H9 (cell line): Measurements from ENCODE around the gene PIAS1. TPM values are rescaled to one million over a fixed set of nuclear protein-coding genes. Genes with fewer than 3 reads are reported as not detected.

Source experiments
- DNase-seq: peaks from one replicate; pipeline ENCODE4 v3.0.0-alpha.2; 2017
- H2AFZ ChIP-seq: one replicate; pipeline ENCODE4 v1.6.1; 2013; ENCODE audit warnings: mild to moderate bottlenecking, low read length, control low read depth, moderate library complexity
- H2AK5ac ChIP-seq: 2 replicates; pipeline ENCODE4 v1.6.1; 2013; ENCODE audit warnings: low read length, control low read depth, mixed read lengths; ENCODE audit not compliant: insufficient read length
- H2BK120ac ChIP-seq: one replicate; pipeline ENCODE4 v1.6.1; 2013; ENCODE audit warnings: low read depth, mild to moderate bottlenecking, low read length, control low read depth, inconsistent platforms; ENCODE audit not compliant: poor library complexity, severe bottlenecking
- H2BK12ac ChIP-seq: 2 replicates; pipeline ENCODE4 v1.6.1; 2013; ENCODE audit warnings: low read length, control low read depth, mixed read lengths, low read depth; ENCODE audit not compliant: insufficient read length
- H2BK15ac ChIP-seq: 2 replicates; pipeline ENCODE4 v1.6.1; 2013; ENCODE audit warnings: low read depth, low read length, control low read depth
- H2BK20ac ChIP-seq: one replicate; pipeline ENCODE4 v1.6.1; 2013; ENCODE audit warnings: low read depth, mild to moderate bottlenecking, low read length, control low read depth, inconsistent platforms; ENCODE audit not compliant: poor library complexity, severe bottlenecking
- H2BK5ac ChIP-seq: 2 replicates; pipeline ENCODE4 v1.6.1; 2013; ENCODE audit warnings: low read length, control low read depth, mixed read lengths; ENCODE audit not compliant: insufficient read length
- H3K14ac ChIP-seq: 2 replicates; pipeline ENCODE4 v1.6.1; 2013; ENCODE audit warnings: low read length, control low read depth; ENCODE audit not compliant: insufficient read depth
- H3K18ac ChIP-seq: 2 replicates; pipeline ENCODE4 v1.6.1; 2013; ENCODE audit warnings: low read depth, mild to moderate bottlenecking, mixed read lengths, low read length, control low read depth; ENCODE audit not compliant: insufficient read length
- H3K23ac ChIP-seq: 2 replicates; pipeline ENCODE4 v1.6.1; 2013; ENCODE audit warnings: low read length, control low read depth, mixed read lengths, low read depth; ENCODE audit not compliant: insufficient read length
- H3K23me2 ChIP-seq: 2 replicates; pipeline ENCODE4 v1.6.1; 2013; ENCODE audit warnings: low read depth, mild to moderate bottlenecking, mixed read lengths, low read length, control low read depth; ENCODE audit not compliant: insufficient read length, poor library complexity, severe bottlenecking
- H3K27ac ChIP-seq: 2 replicates; pipeline ENCODE4 v1.5.1; 2013; ENCODE audit warnings: low read length, control low read depth, mixed read lengths, low read depth; ENCODE audit not compliant: insufficient read length
- H3K27me3 ChIP-seq: 2 replicates; pipeline ENCODE4 v1.6.1; 2013; ENCODE audit warnings: low read length, control low read depth, inconsistent platforms; ENCODE audit not compliant: insufficient read depth
- H3K4ac ChIP-seq: 2 replicates; pipeline ENCODE4 v1.6.1; 2013; ENCODE audit warnings: low read depth, mild to moderate bottlenecking, control low read depth, inconsistent platforms, low read length, moderate library complexity
- H3K4me1 ChIP-seq: 2 replicates; pipeline ENCODE4 v1.6.1; 2013; ENCODE audit warnings: low read length, control low read depth, inconsistent platforms; ENCODE audit not compliant: insufficient read depth
- H3K4me2 ChIP-seq: 2 replicates; pipeline ENCODE4 v1.6.1; 2013; ENCODE audit warnings: low read length, control low read depth, mixed read lengths; ENCODE audit not compliant: insufficient read length, insufficient read depth
- H3K56ac ChIP-seq: 2 replicates; pipeline ENCODE4 v1.6.1; 2013; ENCODE audit warnings: low read depth, mild to moderate bottlenecking, mixed read lengths, low read length, control low read depth; ENCODE audit not compliant: insufficient read length
- H3K79me1 ChIP-seq: 2 replicates; pipeline ENCODE4 v1.6.1; 2013; ENCODE audit warnings: low read depth, mild to moderate bottlenecking, moderate library complexity, low read length, control low read depth, inconsistent platforms; ENCODE audit not compliant: insufficient read depth, poor library complexity, severe bottlenecking
- H3K79me2 ChIP-seq: 2 replicates; pipeline ENCODE4 v1.6.1; 2013; ENCODE audit warnings: low read length, control low read depth, inconsistent platforms; ENCODE audit not compliant: insufficient read depth
- H3K9ac ChIP-seq: 2 replicates; pipeline ENCODE4 v1.6.1; 2013; ENCODE audit warnings: low read length, control low read depth, mixed read lengths; ENCODE audit not compliant: insufficient read length; ENCODE audit errors: extremely low read depth
- H3K9me3 ChIP-seq: one replicate; pipeline ENCODE4 v1.6.1; 2013; ENCODE audit warnings: low read depth, low read length, inconsistent platforms; ENCODE audit not compliant: control insufficient read depth
- H3T11ph ChIP-seq: one replicate; pipeline ENCODE4 v1.6.1; 2013; ENCODE audit warnings: mild to moderate bottlenecking, low read length, control low read depth, inconsistent platforms
- H4K20me1 ChIP-seq: one replicate; pipeline ENCODE4 v1.6.1; 2013; ENCODE audit not compliant: control insufficient read depth, insufficient read length, insufficient read depth
- H4K5ac ChIP-seq: 2 replicates; pipeline ENCODE4 v1.6.1; 2013; ENCODE audit warnings: low read depth, mild to moderate bottlenecking, mixed read lengths, low read length, control low read depth; ENCODE audit not compliant: insufficient read length
- H4K8ac ChIP-seq: replicated peaks from 2 replicates; pipeline ENCODE4 v1.6.1; 2013; ENCODE audit warnings: low read length, control low read depth, mixed read lengths, low read depth; ENCODE audit not compliant: insufficient read length
- H4K91ac ChIP-seq: 2 replicates; pipeline ENCODE4 v1.6.1; 2013; ENCODE audit warnings: low read depth, mild to moderate bottlenecking, moderate library complexity, mixed read lengths, low read length, control low read depth; ENCODE audit not compliant: insufficient read length
- H3K27ac Mint-ChIP-seq, 3 experiments: 2 replicates in 2 of 3; 3 replicates in 1 of 3; pipeline ENCODE4 v1.8.0; 2020 to 2021; ENCODE audit warnings: mixed read lengths in 3 of 3, mild to moderate bottlenecking in 1 of 3, moderate library complexity in 1 of 3
- H3K27me3 Mint-ChIP-seq: 2 replicates; pipeline ENCODE4 v1.8.0; 2021; ENCODE audit warnings: low read depth, mild to moderate bottlenecking, moderate library complexity, mixed read lengths
- H3K36me3 Mint-ChIP-seq, 3 experiments: 2 replicates in 2 of 3; 3 replicates in 1 of 3; pipeline ENCODE4 v1.8.0; 2020 to 2021; ENCODE audit warnings: low read depth in 3 of 3, mixed read lengths in 3 of 3; ENCODE audit not compliant: insufficient read depth in 1 of 3
- H3K4me1 Mint-ChIP-seq, 2 experiments: 2 replicates each; pipeline ENCODE4 v1.8.0; 2020; ENCODE audit warnings: mixed read lengths in 2 of 2
- H3K4me3 Mint-ChIP-seq, 2 experiments: 2 replicates in 1 of 2; 3 replicates in 1 of 2; pipeline ENCODE4 v1.8.0; 2020 to 2021; ENCODE audit warnings: mild to moderate bottlenecking in 2 of 2, mixed read lengths in 2 of 2, moderate library complexity in 1 of 2
- H3K9me3 Mint-ChIP-seq, 2 experiments: 2 replicates in 1 of 2; 3 replicates in 1 of 2; pipeline ENCODE4 v1.8.0; 2020; ENCODE audit warnings: mild to moderate bottlenecking in 2 of 2, mixed read lengths in 2 of 2, moderate library complexity in 1 of 2
- WGBS: extraction: QIAGEN DNeasy Blood & Tissue Kit; methylation state at CpG from one replicate; pipeline ENCODE4 v1.1.7; 2013; ENCODE audit warnings: missing lambda C conversion rate, low lambda C conversion rate, mixed read lengths; ENCODE audit not compliant: insufficient read length; ENCODE audit errors: extremely low coverage; 5-methylcytosine and 5-hydroxymethylcytosine counted together
- total RNA-seq: library from RNA; stranded (reverse); gene quantifications from 2 replicates; pipeline ENCODE4 v1.2.1, GENCODE V29; 2021
- TF ChIP-seq, protein P1 (sequence below): fragments of 200-600 bp; sonication (generic); conservative IDR thresholded peaks from 3 replicates; pipeline ENCODE4 v1.8.0; 2021; ENCODE audit warnings: antibody characterized with exemption, mild to moderate bottlenecking

PIAS1 gene
- total RNA-seq, 1 experiment from 2014 or later: 31.1 TPM

DNA sequence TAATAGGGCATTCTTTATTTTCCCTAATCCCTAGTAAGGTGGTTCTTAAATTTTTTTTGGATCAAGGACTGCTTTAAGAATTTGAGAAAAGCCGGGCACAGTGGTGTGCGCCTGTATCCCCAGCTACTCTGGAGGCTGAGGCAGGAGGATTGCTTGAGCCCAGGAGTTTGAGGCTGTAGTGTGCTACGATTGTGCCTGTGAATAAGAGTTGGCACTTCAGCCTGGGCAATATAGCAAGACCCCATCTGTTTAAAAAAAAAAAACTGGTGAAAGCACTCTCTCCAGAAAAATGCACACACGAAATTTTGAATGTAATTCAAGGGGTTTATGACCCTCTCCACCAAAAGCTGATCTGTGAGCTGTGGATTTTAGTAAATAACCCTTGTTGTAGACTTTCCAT is 119.0 kb downstream of the PIAS1 start:
- Histone ChIP-seq H2BK20ac (no peak overlapping the region), H3K56ac (no peak overlapping the region), H2BK5ac (no peak overlapping the region), H3K4me2 (no peak overlapping the region), H2AFZ (no peak overlapping the region), H3K18ac (no peak overlapping the region), H3K27me3 (no peaks in the 10 kb centered on the region), H3K9me3 (no peaks in the 10 kb centered on the region), H2BK12ac (no peak overlapping the region), H3K4ac (no peak overlapping the region), H3K9ac (no peak overlapping the region), H4K91ac (no peak overlapping the region), H3K27ac (no peak overlapping the region), H4K8ac (no peak overlapping the region), H3T11ph (no peak overlapping the region), H3K14ac (no peak overlapping the region), H3K4me1 (no peaks in the 10 kb centered on the region), H3K79me1 (no peaks in the 10 kb centered on the region), H4K20me1 (no peaks in the 10 kb centered on the region), H4K5ac (no peak overlapping the region), H2BK15ac (no peak overlapping the region), H3K23ac (no peak overlapping the region), H2AK5ac (no peak overlapping the region), H2BK120ac (no peak overlapping the region), H3K23me2 (no peaks in the 10 kb centered on the region), H3K79me2 (peaks cover 2% of the 10 kb centered on the region; the same call in 1 of the 2 replicates)
- no peak for DNase-seq
- no peaks in the 10 kb centered on the region for H3K9me3 Mint-ChIP-seq
- TF ChIP-seq, protein P1, sequence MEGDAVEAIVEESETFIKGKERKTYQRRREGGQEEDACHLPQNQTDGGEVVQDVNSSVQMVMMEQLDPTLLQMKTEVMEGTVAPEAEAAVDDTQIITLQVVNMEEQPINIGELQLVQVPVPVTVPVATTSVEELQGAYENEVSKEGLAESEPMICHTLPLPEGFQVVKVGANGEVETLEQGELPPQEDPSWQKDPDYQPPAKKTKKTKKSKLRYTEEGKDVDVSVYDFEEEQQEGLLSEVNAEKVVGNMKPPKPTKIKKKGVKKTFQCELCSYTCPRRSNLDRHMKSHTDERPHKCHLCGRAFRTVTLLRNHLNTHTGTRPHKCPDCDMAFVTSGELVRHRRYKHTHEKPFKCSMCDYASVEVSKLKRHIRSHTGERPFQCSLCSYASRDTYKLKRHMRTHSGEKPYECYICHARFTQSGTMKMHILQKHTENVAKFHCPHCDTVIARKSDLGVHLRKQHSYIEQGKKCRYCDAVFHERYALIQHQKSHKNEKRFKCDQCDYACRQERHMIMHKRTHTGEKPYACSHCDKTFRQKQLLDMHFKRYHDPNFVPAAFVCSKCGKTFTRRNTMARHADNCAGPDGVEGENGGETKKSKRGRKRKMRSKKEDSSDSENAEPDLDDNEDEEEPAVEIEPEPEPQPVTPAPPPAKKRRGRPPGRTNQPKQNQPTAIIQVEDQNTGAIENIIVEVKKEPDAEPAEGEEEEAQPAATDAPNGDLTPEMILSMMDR: no peak
- H3K27me3 Mint-ChIP-seq: no peaks in the 10 kb centered on the region
- H3K36me3 Mint-ChIP-seq: peaks cover 2 to 25% (median 23%) of the 10 kb centered on the region in 3 experiments; a peak in 6 of 7 replicates
- H3K4me3 Mint-ChIP-seq: no peak overlapping the region
- WGBS: no CpG with 5 or more reads among the region's 4 CpGs
- H3K4me1 Mint-ChIP-seq: no peaks in the 10 kb centered on the region
- no peak overlapping the region for H3K27ac Mint-ChIP-seq
